ENCODE measurements around the gene POLE4. TPM values are rescaled to one million over a fixed set of nuclear protein-coding genes. Genes with fewer than 3 reads are reported as not detected.

Gene POLE4
- polyA plus RNA-seq, 3 donors from 2014 or later = 92.2 to 181 (median 98.5) TPM

Other genes with a start within 250 kb of the POLE4 start
- under 1 TPM; 0.04 to 0.77 (median 0.19) TPM for gene HK2, start 124.5 kb upstream of the POLE4 start, polyA plus RNA-seq
- gene TACR1, start 240.9 kb downstream of the POLE4 start, polyA plus RNA-seq = under 1 TPM in 1 of 3 donors, not detected in 2; 0.16 TPM